ENCODE data around the gene FAAP20. TPM values are rescaled to one million over a fixed set of nuclear protein-coding genes. Genes with fewer than 3 reads are reported as not detected.

Gene FAAP20
- total RNA-seq, 1 experiment from 2014 or later: 114 TPM

DNA sequence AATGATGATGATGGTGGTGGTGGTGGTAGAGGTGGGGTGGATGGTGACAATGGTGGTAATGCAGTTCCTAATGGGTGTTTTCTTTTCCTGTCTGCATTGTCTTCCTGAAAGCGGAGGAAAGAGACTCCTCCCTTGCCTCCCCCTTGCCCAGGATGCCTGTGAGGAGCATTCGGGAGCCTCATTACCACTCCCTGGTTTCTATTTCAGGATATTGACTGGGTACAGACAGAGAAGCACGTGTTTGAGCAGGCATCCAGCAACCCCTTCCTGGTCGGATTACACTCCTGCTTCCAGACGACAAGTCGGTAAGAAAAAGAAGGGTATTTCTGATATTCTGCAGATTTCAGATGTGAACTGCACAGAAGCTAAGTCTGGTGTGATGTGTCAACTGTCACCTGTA is 38.8 kb downstream of the FAAP20 start:
- Histone ChIP-seq H4K20me1 (ENCODE audit: low read length) (no peaks in the 10 kb centered on the region), H3K4me1 (ENCODE audit: insufficient read depth, low read length) (no peaks in the 10 kb centered on the region), H3F3A (ENCODE audit: low read length, unreplicated experiment) (no peaks in the 10 kb centered on the region), H3K79me2 (ENCODE audit: low read length) (no peaks in the 10 kb centered on the region), H3K9me2 (replicated peaks; ENCODE audit: low read length) (no peaks in the 10 kb centered on the region), H3K4me3 (ENCODE audit: low read length) (no peak overlapping the region), H3K9ac (ENCODE audit: low read length) (no peak overlapping the region), H3K36me3 (ENCODE audit: low read depth, low read length) (peaks cover 14% of the 10 kb centered on the region), H3K4me2 (ENCODE audit: low read length) (no peak overlapping the region), H3K27me3 (ENCODE audit: low read length) (no peaks in the 10 kb centered on the region), H2AFZ (ENCODE audit: low read length) (no peak overlapping the region), H3K9me3 (ENCODE audit: low read length) (no peaks in the 10 kb centered on the region), H3K27ac (ENCODE audit: low read length) (no peak overlapping the region)
- intact Hi-C loops (cut with micrococcal nuclease): no loop called here
- ATAC-seq (no peak), DNase-seq (no peak)
- POLR2A ChIA-PET (ENCODE audit: unreplicated experiment): no interaction called here
- CTCF ChIA-PET: no interaction called here
- BruUV-seq (replicated peaks): no TSS peak
- TF ChIP-seq CTCF (conservative IDR thresholded peaks at IDR 0.05; ENCODE audit: low read depth, low read length) (no peak), EZH2phosphoT487 (IDR thresholded peaks at IDR 0.05; ENCODE audit: borderline replicate concordance, low read length) (no peak), EZH2 (IDR thresholded peaks at IDR 0.05; ENCODE audit: low read length, unreplicated experiment) (no peak)

DNA sequence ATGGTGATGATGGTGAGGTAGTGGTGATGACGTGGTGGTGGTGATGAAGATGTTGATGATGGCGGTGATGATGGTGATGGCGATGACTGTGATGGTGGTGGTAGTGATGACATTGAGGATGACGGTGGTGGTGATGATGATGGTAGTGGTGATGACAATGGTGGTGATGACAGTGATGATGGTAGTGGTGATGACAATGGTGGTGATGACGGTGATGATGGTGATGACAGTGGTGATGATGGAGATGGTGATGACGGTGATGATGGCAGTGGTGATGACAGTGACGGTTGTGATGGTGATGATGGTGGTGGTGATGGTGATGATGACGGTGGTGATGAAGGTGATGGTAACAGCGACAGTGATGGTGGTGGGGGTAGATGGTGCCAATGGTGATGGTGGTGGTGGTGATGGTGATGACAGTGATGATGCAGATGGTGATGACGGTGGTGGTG is 39.4 kb downstream of the FAAP20 start:
- no peaks in the 10 kb centered on the region for H3F3A ChIP-seq (ENCODE audit: low read length, unreplicated experiment)
- H2AFZ ChIP-seq (ENCODE audit: low read length): no peak overlapping the region
- no peak for DNase-seq
- H3K9ac ChIP-seq (ENCODE audit: low read length): no peak overlapping the region
- H3K79me2 ChIP-seq (ENCODE audit: low read length): no peaks in the 10 kb centered on the region
- BruUV-seq (replicated peaks): no TSS peak
- ChIA-PET POLR2A (ENCODE audit: unreplicated experiment) (no interaction called here), CTCF (no interaction called here)
- intact Hi-C loops (cut with micrococcal nuclease): no loop called here
- no peaks in the 10 kb centered on the region for H3K9me2 ChIP-seq (replicated peaks; ENCODE audit: low read length)
- no peaks in the 10 kb centered on the region for H3K4me1 ChIP-seq (ENCODE audit: insufficient read depth, low read length)
- ATAC-seq: no peak
- no peaks in the 10 kb centered on the region for H3K9me3 ChIP-seq (ENCODE audit: low read length)
- H3K4me3 ChIP-seq (ENCODE audit: low read length): no peak overlapping the region
- no peaks in the 10 kb centered on the region for H3K27me3 ChIP-seq (ENCODE audit: low read length)
- H3K27ac ChIP-seq (ENCODE audit: low read length): no peak overlapping the region
- H4K20me1 ChIP-seq (ENCODE audit: low read length): no peaks in the 10 kb centered on the region
- no peak for TF ChIP-seq CTCF (conservative IDR thresholded peaks at IDR 0.05; ENCODE audit: low read depth, low read length)
- no peak for TF ChIP-seq EZH2 (IDR thresholded peaks at IDR 0.05; ENCODE audit: low read length, unreplicated experiment)
- TF ChIP-seq EZH2phosphoT487 (IDR thresholded peaks at IDR 0.05; ENCODE audit: borderline replicate concordance, low read length): no peak
- H3K4me2 ChIP-seq (ENCODE audit: low read length): no peak overlapping the region
- peaks cover 14% of the 10 kb centered on the region for H3K36me3 ChIP-seq (ENCODE audit: low read depth, low read length)

DNA sequence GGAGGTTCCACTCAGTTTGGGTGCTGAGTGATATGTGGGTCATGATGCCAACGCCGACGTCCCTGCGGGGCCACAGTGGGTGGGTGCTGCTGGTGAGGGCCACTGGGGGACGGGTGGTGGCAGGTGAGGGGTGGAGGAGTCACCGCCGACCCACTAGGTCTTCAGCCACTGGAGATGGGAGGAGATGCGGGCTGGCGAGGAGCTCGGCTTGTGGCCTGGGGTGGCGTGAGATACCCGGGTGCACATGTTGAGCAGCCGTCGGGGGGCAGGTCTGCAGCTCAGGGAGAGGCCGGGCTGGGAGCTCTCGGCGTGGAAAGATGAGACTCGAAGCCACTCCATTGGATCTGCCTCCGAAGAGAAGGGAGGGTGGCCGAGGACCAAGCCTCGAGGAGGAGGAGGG is 40.5 kb downstream of the FAAP20 start:
- Histone ChIP-seq H4K20me1 (ENCODE audit: low read length) (no peaks in the 10 kb centered on the region), H3K27ac (ENCODE audit: low read length) (no peak overlapping the region), H3K4me2 (ENCODE audit: low read length) (no peak overlapping the region), H3F3A (ENCODE audit: low read length, unreplicated experiment) (no peaks in the 10 kb centered on the region), H3K9me2 (replicated peaks; ENCODE audit: low read length) (no peaks in the 10 kb centered on the region), H3K36me3 (ENCODE audit: low read depth, low read length) (peaks cover 14% of the 10 kb centered on the region), H3K4me3 (ENCODE audit: low read length) (no peak overlapping the region), H3K27me3 (ENCODE audit: low read length) (no peaks in the 10 kb centered on the region), H3K9ac (ENCODE audit: low read length) (no peak overlapping the region), H3K9me3 (ENCODE audit: low read length) (no peaks in the 10 kb centered on the region), H3K4me1 (ENCODE audit: insufficient read depth, low read length) (no peaks in the 10 kb centered on the region), H2AFZ (ENCODE audit: low read length) (no peak overlapping the region), H3K79me2 (ENCODE audit: low read length) (no peaks in the 10 kb centered on the region)
- DNase-seq: no peak
- intact Hi-C loops (cut with micrococcal nuclease): no loop called here
- ChIA-PET CTCF (no interaction called here), POLR2A (ENCODE audit: unreplicated experiment) (no interaction called here)
- TF ChIP-seq EZH2 (IDR thresholded peaks at IDR 0.05; ENCODE audit: low read length, unreplicated experiment): no peak
- TF ChIP-seq EZH2phosphoT487 (IDR thresholded peaks at IDR 0.05; ENCODE audit: borderline replicate concordance, low read length): no peak
- no peak for TF ChIP-seq CTCF (conservative IDR thresholded peaks at IDR 0.05; ENCODE audit: low read depth, low read length)
- no TSS peak for BruUV-seq (replicated peaks)
- ATAC-seq: no peak

Data from PC-3 (cell line).